BLaER1 (cell line): Measurements from ENCODE around the gene ATG2B.
A peak's percentile ranks its signal among the peaks of the same experiment; 100 is the strongest.

Experiments
- H3K27ac ChIP-seq: shearing (Covaris generic); formaldehyde crosslinking; 2 replicates; pipeline ENCODE4 v1.8.1; 2022
- H3K27me3 ChIP-seq: shearing (Covaris generic); formaldehyde crosslinking; 2 replicates; pipeline ENCODE4 v1.8.1; 2022
- H3K36me3 ChIP-seq: shearing (Covaris generic); formaldehyde crosslinking; 2 replicates; pipeline ENCODE4 v1.8.1; 2022
- H3K4me1 ChIP-seq: shearing (Covaris generic); formaldehyde crosslinking; 2 replicates; pipeline ENCODE4 v1.8.1; 2022
- H3K4me2 ChIP-seq: shearing (Covaris generic); formaldehyde crosslinking; 2 replicates; pipeline ENCODE4 v1.8.1; 2022
- H3K4me3 ChIP-seq: shearing (Covaris generic); formaldehyde crosslinking; 2 replicates; pipeline ENCODE4 v1.8.1; 2022
- H3K9ac ChIP-seq: shearing (Covaris generic); formaldehyde crosslinking; 2 replicates; pipeline ENCODE4 v1.8.1; 2022
- H3K9me3 ChIP-seq: shearing (Covaris generic); formaldehyde crosslinking; 2 replicates; pipeline ENCODE4 v1.8.1; 2022
- H4K20me1 ChIP-seq: shearing (Covaris generic); formaldehyde crosslinking; 2 replicates; pipeline ENCODE4 v1.8.1; 2022
- Cebpa-rat ChIP-seq: shearing (Covaris generic); IDR thresholded peaks from 2 replicates; pipeline ENCODE4 v1.8.1; 2022

The ATG2B gene

GRCh38 chr14:96384053-96384452 lies 20.9 kb upstream of the ATG2B start:
- no peak overlapping the region for H3K9ac ChIP-seq
- peaks cover 23% of the 10 kb centered on the region for H4K20me1 ChIP-seq
- H3K4me2 ChIP-seq, result no peak overlapping the region
- H3K4me1 ChIP-seq, result peaks cover 6% of the 10 kb centered on the region; the same call in 1 of the 2 replicates
- peaks cover 44% of the 10 kb centered on the region for H3K36me3 ChIP-seq
- no peaks in the 10 kb centered on the region for H3K9me3 ChIP-seq
- H3K4me3 ChIP-seq, result no peak overlapping the region
- no peaks in the 10 kb centered on the region for H3K27me3 ChIP-seq
- H3K27ac ChIP-seq, result no peak overlapping the region
- TF ChIP-seq Cebpa-rat, result no peak

- Histone ChIP-seq H3K36me3 (peaks cover 44% of the 10 kb centered on the region), H3K27ac (no peak overlapping the region), H3K4me2 (no peak overlapping the region), H3K9me3 (no peaks in the 10 kb centered on the region), H3K9ac (no peak overlapping the region), H3K27me3 (no peaks in the 10 kb centered on the region), H3K4me1 (peaks cover 6% of the 10 kb centered on the region; the same call in 1 of the 2 replicates), H4K20me1 (peaks cover 29% of the 10 kb centered on the region), H3K4me3 (no peak overlapping the region)
- no peak for TF ChIP-seq Cebpa-rat
These were observed 20.3 kb upstream of the ATG2B start for GRCh38 chr14:96383445-96383844.

DNA sequence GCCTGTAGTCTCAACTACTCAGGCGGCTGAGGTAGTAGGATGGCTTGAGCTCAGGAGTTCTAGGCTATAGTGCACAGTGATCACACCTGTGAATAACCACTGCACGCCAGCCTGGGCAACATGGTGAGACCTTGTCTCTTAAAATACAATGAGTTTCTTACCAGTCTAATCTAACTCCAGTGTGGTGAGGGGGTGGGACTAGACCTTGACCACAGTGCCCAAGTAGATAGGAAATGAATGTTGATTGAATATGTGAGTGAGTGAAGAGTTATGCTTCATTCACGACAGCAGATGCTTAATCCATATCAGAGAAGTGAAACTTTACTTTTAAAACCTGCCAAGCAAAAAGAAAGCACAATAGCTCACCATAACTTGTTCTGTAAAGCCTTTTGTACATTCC lies 17.6 kb upstream of the ATG2B start:
- no peak for TF ChIP-seq Cebpa-rat
- peaks cover 35% of the 10 kb centered on the region for H3K36me3 ChIP-seq
- no peak overlapping the region for H3K27ac ChIP-seq
- H3K9ac ChIP-seq, result no peak overlapping the region
- H3K4me2 ChIP-seq, result no peak overlapping the region
- peaks cover 6% of the 10 kb centered on the region; the same call in 1 of the 2 replicates for H3K4me1 ChIP-seq
- peaks cover 49% of the 10 kb centered on the region for H4K20me1 ChIP-seq
- no peaks in the 10 kb centered on the region for H3K27me3 ChIP-seq
- no peaks in the 10 kb centered on the region for H3K9me3 ChIP-seq
- no peak overlapping the region for H3K4me3 ChIP-seq

DNA sequence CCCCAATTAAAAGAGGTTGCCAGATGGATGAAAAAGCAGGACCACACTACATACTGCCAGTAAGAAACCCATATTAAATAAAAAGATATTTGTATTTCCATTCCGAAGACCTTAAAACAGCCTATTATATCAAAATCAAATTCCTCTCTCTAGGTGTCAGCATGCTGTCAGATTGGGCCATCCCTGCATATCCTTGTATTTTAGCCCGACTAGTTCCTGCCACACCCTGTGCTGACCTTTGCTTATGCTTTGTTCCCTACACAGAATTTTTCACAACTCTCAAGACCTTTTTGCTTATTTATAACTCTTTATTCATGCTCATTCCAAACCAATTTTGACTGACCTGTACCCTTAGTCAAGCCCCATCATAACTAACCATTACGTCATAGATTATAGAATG lies 13.0 kb upstream of the ATG2B start:
- no peak overlapping the region for H3K27ac ChIP-seq
- H3K4me1 ChIP-seq, result peaks cover 6% of the 10 kb centered on the region; the same call in 1 of the 2 replicates
- no peaks in the 10 kb centered on the region for H3K9me3 ChIP-seq
- H3K27me3 ChIP-seq, result no peaks in the 10 kb centered on the region
- no peak for TF ChIP-seq Cebpa-rat
- peaks cover 7% of the 10 kb centered on the region; the same call in 1 of the 2 replicates for H3K36me3 ChIP-seq
- no peak overlapping the region for H3K4me2 ChIP-seq
- no peak overlapping the region for H3K9ac ChIP-seq
- H4K20me1 ChIP-seq, result peaks cover 64% of the 10 kb centered on the region
- no peak overlapping the region for H3K4me3 ChIP-seq

DNA sequence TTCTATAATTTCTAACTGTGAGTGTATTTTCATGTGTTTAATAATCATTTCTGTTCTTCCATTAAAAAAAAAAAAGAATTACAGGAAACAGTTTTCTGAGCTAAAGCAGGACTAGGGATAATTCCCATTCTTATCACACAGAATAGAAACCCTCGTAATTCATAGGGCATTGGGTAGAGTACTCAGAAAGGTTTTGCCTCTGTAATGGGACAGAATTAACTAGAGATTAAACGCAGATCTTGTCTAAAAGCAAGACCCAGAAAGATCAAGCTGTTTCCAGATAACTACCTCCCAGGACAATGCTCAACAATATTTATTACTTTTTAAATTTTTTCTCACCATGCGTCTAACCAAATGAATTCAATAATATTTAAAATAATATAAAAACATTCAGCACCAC lies 10.4 kb upstream of the ATG2B start:
- TF ChIP-seq Cebpa-rat, result no peak
- H3K4me1 ChIP-seq, result no peaks in the 10 kb centered on the region
- H3K4me3 ChIP-seq, result no peak overlapping the region
- H4K20me1 ChIP-seq, result peaks cover 59% of the 10 kb centered on the region
- H3K27ac ChIP-seq, result no peak overlapping the region
- no peak overlapping the region for H3K9ac ChIP-seq
- no peaks in the 10 kb centered on the region for H3K27me3 ChIP-seq
- no peak overlapping the region for H3K4me2 ChIP-seq
- peaks cover 22% of the 10 kb centered on the region for H3K36me3 ChIP-seq
- H3K9me3 ChIP-seq, result peaks cover 14% of the 10 kb centered on the region; the same call in 1 of the 2 replicates

GRCh38 chr14:96370528-96370927 lies 7.4 kb upstream of the ATG2B start:
- TF ChIP-seq Cebpa-rat, result no peak
- Histone ChIP-seq H3K4me3 (no peak overlapping the region), H4K20me1 (peaks cover 61% of the 10 kb centered on the region), H3K4me2 (no peak overlapping the region), H3K36me3 (peaks cover 19% of the 10 kb centered on the region), H3K27ac (no peak overlapping the region), H3K27me3 (no peaks in the 10 kb centered on the region), H3K9ac (no peak overlapping the region), H3K9me3 (peaks cover 15% of the 10 kb centered on the region; the same call in 1 of the 2 replicates), H3K4me1 (no peaks in the 10 kb centered on the region)

GRCh38 chr14:96368534-96368933 lies 5.4 kb upstream of the ATG2B start:
- no peak overlapping the region for H3K4me3 ChIP-seq
- no peaks in the 10 kb centered on the region for H3K27me3 ChIP-seq
- no peak overlapping the region for H3K9ac ChIP-seq
- peaks cover 76% of the 10 kb centered on the region for H4K20me1 ChIP-seq
- no peak overlapping the region for H3K27ac ChIP-seq
- peaks cover 15% of the 10 kb centered on the region; the same call in 1 of the 2 replicates for H3K9me3 ChIP-seq
- peaks cover 19% of the 10 kb centered on the region for H3K36me3 ChIP-seq
- peaks cover 12% of the 10 kb centered on the region for H3K4me1 ChIP-seq
- TF ChIP-seq Cebpa-rat, result no peak
- H3K4me2 ChIP-seq, result no peak overlapping the region

- Histone ChIP-seq H3K27me3 (no peaks in the 10 kb centered on the region), H3K4me3 (0 out of 2 replicates have a peak overlapping the region, but pooled peaks have one; percentile 75), H3K9me3 (peaks cover 15% of the 10 kb centered on the region; the same call in 1 of the 2 replicates), H3K9ac (peak overlapping the region; percentile 81; the same call in 1 of the 2 replicates), H3K36me3 (peaks cover 19% of the 10 kb centered on the region), H3K4me1 (peaks cover 31% of the 10 kb centered on the region), H3K4me2 (peak overlapping the region; percentile 92), H3K27ac (no peak overlapping the region), H4K20me1 (peaks cover 81% of the 10 kb centered on the region)
- TF ChIP-seq Cebpa-rat, result no peak
These were observed 1.8 kb upstream of the ATG2B start for GRCh38 chr14:96364962-96365361.

DNA sequence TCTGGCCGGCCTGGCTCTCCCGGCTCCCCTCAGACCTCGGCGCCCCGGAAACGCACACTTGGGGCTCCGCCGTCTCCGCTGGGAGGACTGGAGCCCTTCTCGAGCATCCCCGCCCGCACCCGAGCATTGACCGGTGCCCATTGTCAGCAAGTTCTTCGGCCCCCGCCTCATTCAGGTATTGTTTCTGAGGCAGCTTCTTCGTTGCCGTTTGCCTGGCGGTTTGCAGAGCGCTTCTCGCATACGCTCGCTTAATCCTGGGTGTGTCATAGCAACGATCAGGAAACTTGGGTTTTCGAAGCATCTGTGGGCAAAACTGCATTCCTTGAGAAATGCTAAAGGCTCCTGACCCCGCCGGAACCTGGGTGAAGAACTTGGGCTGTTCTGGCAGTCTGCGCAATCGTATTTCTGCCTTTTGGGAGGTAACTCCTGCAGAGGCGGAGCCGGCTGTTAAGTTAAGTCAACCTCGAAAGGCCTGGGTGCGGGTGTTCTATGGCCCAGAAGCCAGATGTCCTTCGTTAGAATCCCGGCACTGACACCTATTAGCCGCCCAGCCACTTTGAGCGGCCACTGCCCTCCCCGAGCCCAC lies 703 bp upstream of the ATG2B start:
- no peak for TF ChIP-seq Cebpa-rat
- no peaks in the 10 kb centered on the region for H3K27me3 ChIP-seq
- H4K20me1 ChIP-seq, result peaks cover 81% of the 10 kb centered on the region
- peaks cover 31% of the 10 kb centered on the region for H3K4me1 ChIP-seq
- H3K9ac ChIP-seq, result peak overlapping the region; percentile 81
- peak overlapping the region; percentile 75 for H3K4me3 ChIP-seq
- H3K27ac ChIP-seq, result peak overlapping the region; percentile 81
- peak overlapping the region; percentile 92 for H3K4me2 ChIP-seq
- peaks cover 4% of the 10 kb centered on the region; the same call in 1 of the 2 replicates for H3K9me3 ChIP-seq
- H3K36me3 ChIP-seq, result peaks cover 8% of the 10 kb centered on the region

- Histone ChIP-seq H3K9me3 (no peaks in the 10 kb centered on the region), H3K36me3 (0 out of 2 replicates have a peak, but pooled peaks cover 3% of the 10 kb centered on the region), H3K4me2 (peak overlapping the region; percentile 88), H3K4me3 (peak overlapping the region; percentile 75), H3K27me3 (no peaks in the 10 kb centered on the region), H3K4me1 (peaks cover 31% of the 10 kb centered on the region), H3K9ac (peak overlapping the region; percentile 83), H4K20me1 (peaks cover 78% of the 10 kb centered on the region), H3K27ac (peak overlapping the region; percentile 80)
- no peak for TF ChIP-seq Cebpa-rat
These were observed 823 bp downstream of the ATG2B start for GRCh38 chr14:96362071-96362964.
